Measurements from ENCODE around the gene APBB1IP. TPM values are rescaled to one million over a fixed set of nuclear protein-coding genes. Genes with fewer than 3 reads are reported as not detected.
A peak's percentile ranks its signal among the peaks of the same experiment; 100 is the strongest.

APBB1IP gene
- polyA plus RNA-seq, 1 experiment: 0.04 TPM

DNA sequence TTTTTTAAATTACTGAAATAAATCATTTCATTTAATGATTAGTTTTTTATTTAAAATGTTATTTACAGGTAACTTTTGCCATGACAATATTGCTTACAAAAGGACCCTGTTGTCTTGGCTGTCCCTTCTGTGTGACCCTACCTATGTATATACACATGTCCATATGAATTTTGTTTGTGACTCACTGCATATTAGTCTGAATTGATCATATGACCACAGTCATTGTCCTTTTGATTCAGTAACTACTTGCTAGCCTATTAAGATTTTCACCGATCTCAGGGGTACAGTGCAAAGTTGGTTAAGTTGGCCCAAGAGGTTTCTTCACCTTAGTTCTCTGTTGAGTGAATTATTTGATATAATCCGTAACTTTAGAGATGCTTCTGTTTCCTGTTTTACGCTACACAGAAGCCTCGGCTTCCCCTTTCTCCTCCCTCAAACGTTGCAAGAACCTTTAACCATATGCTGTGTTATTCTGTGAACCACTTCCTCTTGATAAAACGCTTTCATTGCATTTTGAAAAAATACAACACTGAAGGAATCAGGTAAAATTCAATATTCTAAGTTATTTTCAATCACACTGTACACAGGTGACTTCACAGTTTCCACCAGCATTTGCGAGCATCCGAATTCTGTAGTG is 43.9 kb downstream of the APBB1IP start:
- CTCF ChIA-PET: no interaction called here
- H3K9me3 ChIP-seq (ENCODE audit: control insufficient read depth, insufficient read depth, low read length): peaks cover 14% of the 10 kb centered on the region
- no peak overlapping the region for H3K4me3 ChIP-seq (ENCODE audit: low read depth, low read length)
- no peak for DNase-seq (ENCODE audit: low read depth, low spot score)
- TF ChIP-seq, protein P1, sequence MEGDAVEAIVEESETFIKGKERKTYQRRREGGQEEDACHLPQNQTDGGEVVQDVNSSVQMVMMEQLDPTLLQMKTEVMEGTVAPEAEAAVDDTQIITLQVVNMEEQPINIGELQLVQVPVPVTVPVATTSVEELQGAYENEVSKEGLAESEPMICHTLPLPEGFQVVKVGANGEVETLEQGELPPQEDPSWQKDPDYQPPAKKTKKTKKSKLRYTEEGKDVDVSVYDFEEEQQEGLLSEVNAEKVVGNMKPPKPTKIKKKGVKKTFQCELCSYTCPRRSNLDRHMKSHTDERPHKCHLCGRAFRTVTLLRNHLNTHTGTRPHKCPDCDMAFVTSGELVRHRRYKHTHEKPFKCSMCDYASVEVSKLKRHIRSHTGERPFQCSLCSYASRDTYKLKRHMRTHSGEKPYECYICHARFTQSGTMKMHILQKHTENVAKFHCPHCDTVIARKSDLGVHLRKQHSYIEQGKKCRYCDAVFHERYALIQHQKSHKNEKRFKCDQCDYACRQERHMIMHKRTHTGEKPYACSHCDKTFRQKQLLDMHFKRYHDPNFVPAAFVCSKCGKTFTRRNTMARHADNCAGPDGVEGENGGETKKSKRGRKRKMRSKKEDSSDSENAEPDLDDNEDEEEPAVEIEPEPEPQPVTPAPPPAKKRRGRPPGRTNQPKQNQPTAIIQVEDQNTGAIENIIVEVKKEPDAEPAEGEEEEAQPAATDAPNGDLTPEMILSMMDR (IDR thresholded peaks at IDR 0.05; ENCODE audit: low read depth, low read length): no peak
- POLR2A ChIA-PET: no interaction called here
- no peak overlapping the region for H3K27ac ChIP-seq (ENCODE audit: low read depth, low read length)
- H3K27me3 ChIP-seq (ENCODE audit: control insufficient read depth, insufficient read depth, low read length): no peaks in the 10 kb centered on the region

DNA sequence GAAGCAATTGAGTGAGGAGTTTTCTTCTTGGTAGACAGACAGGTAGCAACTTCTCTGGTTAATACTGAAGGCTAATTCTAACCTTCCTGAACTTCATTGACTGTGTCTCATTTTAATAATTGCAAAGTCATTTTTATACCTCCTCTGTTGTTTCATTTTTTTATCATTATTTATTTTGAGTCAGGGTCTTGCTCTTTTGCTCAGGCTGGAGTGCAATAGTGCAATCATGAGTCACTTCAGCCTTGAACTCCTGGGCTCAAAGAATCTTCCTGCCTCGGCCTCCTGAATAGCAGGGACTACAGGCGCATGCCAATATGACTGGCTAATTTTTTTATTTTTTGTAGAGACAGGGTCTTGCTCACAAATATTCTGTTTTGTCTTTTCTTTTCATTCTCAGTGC is 45.4 kb downstream of the APBB1IP start:
- TF ChIP-seq, protein P1 (IDR thresholded peaks at IDR 0.05; ENCODE audit: low read depth, low read length): no peak
- no peaks in the 10 kb centered on the region for H3K27me3 ChIP-seq (ENCODE audit: control insufficient read depth, insufficient read depth, low read length)
- no peak overlapping the region for H3K4me3 ChIP-seq (ENCODE audit: low read depth, low read length)
- ChIA-PET POLR2A (no interaction called here), CTCF (no interaction called here)
- no peak for DNase-seq (ENCODE audit: low read depth, low spot score)
- peaks cover 7% of the 10 kb centered on the region for H3K9me3 ChIP-seq (ENCODE audit: control insufficient read depth, insufficient read depth, low read length)
- no peak overlapping the region for H3K27ac ChIP-seq (ENCODE audit: low read depth, low read length)

GRCh38 chr10:26485150-26485941 is 47.2 kb downstream of the APBB1IP start:
- DNase-seq (ENCODE audit: low read depth, low spot score): no peak
- H3K27ac ChIP-seq (ENCODE audit: low read depth, low read length): no peak overlapping the region
- no peaks in the 10 kb centered on the region for H3K27me3 ChIP-seq (ENCODE audit: control insufficient read depth, insufficient read depth, low read length)
- TF ChIP-seq, protein P1 (IDR thresholded peaks at IDR 0.05; ENCODE audit: low read depth, low read length): no peak
- H3K4me3 ChIP-seq (ENCODE audit: low read depth, low read length): no peak overlapping the region
- ChIA-PET POLR2A (no interaction called here), CTCF (no interaction called here)
- H3K9me3 ChIP-seq (ENCODE audit: control insufficient read depth, insufficient read depth, low read length): no peaks in the 10 kb centered on the region; the same call in 1 of the 2 replicates

DNA sequence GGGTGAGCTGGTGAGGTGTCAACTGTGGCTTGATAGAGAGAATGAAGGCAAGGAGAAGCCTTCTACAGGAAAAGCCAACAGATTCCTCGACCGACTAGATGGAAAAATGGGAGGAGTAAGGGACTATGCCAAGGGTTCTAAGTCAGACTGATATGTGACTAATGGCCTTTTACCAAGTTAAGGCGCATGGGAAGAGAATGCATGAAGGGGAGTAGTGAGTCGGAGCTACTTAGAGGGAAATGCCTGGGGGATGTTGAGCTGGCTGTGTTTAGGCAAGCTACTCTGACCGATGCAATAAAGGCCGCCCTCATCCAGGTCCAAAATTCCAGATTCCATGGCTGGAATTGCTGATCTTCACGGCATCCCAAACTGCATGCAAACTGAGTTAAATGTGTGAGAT is 48.2 kb downstream of the APBB1IP start:
- TF ChIP-seq, protein P1 (IDR thresholded peaks at IDR 0.05; ENCODE audit: low read depth, low read length): no peak
- Histone ChIP-seq H3K4me3 (ENCODE audit: low read depth, low read length) (no peak overlapping the region), H3K27ac (ENCODE audit: low read depth, low read length) (peak overlapping the region; percentile 22), H3K9me3 (ENCODE audit: control insufficient read depth, insufficient read depth, low read length) (no peaks in the 10 kb centered on the region; the same call in 1 of the 2 replicates), H3K27me3 (ENCODE audit: control insufficient read depth, insufficient read depth, low read length) (no peaks in the 10 kb centered on the region)
- ChIA-PET CTCF (no interaction called here), POLR2A (interaction anchor here (0.7 kb wide), 1 partner anchor 135 kb away, joined by 3 read pairs; no protein-coding TSS in a partner anchor)
- no peak for DNase-seq (ENCODE audit: low read depth, low spot score)
